Stimulated activated CD4-positive, alpha-beta T cell treated with anti-CD3 and anti-CD28 coated beads, Interleukin-15, amount 100 ng/mL, for 24 hours (primary cell): Measurements from ENCODE around the gene LYSMD3.
"Not testable (repeated sequence)": the region's sequence is repeated elsewhere in the genome, so short reads cannot be mapped to it uniquely, and the experiment has no call there.

Experiments
- DNase-seq: peaks from one replicate; pipeline ENCODE4 v3.0.0-alpha.2; 2020

LYSMD3 gene

GRCh38 chr5:90529194-90529938, at the start of gene LYSMD3:
LYSMD3 (minus strand) TSS chr5:90529584; CDS start chr5:90525289, 4,295 bp downstream.
- peak; percentile 96 for DNase-seq

GRCh38 chr5:90576566-90576965, 47.2 kb upstream of the LYSMD3 start:
- DNase-seq = not testable (repeated sequence)

- DNase-seq = no peak
These were observed 46.3 kb upstream of the LYSMD3 start for GRCh38 chr5:90575712-90576111.

- DNase-seq = no peak
These were observed 41.9 kb upstream of the LYSMD3 start for GRCh38 chr5:90571147-90571773.

- DNase-seq = no peak
These were observed 40.6 kb upstream of the LYSMD3 start for GRCh38 chr5:90570034-90570433.

- DNase-seq = no peak
These were observed 39.7 kb upstream of the LYSMD3 start for GRCh38 chr5:90569084-90569483.

- DNase-seq = no peak
These were observed 36.1 kb upstream of the LYSMD3 start for GRCh38 chr5:90565491-90565890.

GRCh38 chr5:90563108-90563507, 33.7 kb upstream of the LYSMD3 start:
- no peak for DNase-seq

- no peak for DNase-seq
These were observed 33.0 kb upstream of the LYSMD3 start for GRCh38 chr5:90562341-90562740.

GRCh38 chr5:90561766-90562165, 32.4 kb upstream of the LYSMD3 start:
- DNase-seq = no peak

- DNase-seq = no peak
These were observed 31.4 kb upstream of the LYSMD3 start for GRCh38 chr5:90560771-90561170.

GRCh38 chr5:90558344-90559192, 29.2 kb upstream of the LYSMD3 start, which contains the start of gene ADGRV1:
ADGRV1 (plus strand) TSS chr5:90558797; CDS start chr5:90558896, 99 bp downstream.
- DNase-seq = peak; percentile 23

GRCh38 chr5:90557871-90558270, 28.5 kb upstream of the LYSMD3 start:
- no peak for DNase-seq

- DNase-seq = no peak
These were observed 28.0 kb upstream of the LYSMD3 start for GRCh38 chr5:90557391-90557790.

- DNase-seq = no peak
These were observed 26.3 kb upstream of the LYSMD3 start for GRCh38 chr5:90555666-90556065.

GRCh38 chr5:90554358-90555006, 25.1 kb upstream of the LYSMD3 start:
- DNase-seq = no peak

- no peak for DNase-seq
These were observed 24.3 kb upstream of the LYSMD3 start for GRCh38 chr5:90553711-90554110.

GRCh38 chr5:90551376-90551775, 22.0 kb upstream of the LYSMD3 start:
- no peak for DNase-seq

- no peak for DNase-seq
These were observed 21.6 kb upstream of the LYSMD3 start for GRCh38 chr5:90550963-90551362.

GRCh38 chr5:90549729-90550275, 20.4 kb upstream of the LYSMD3 start:
- DNase-seq = no peak

GRCh38 chr5:90549223-90549622, 19.8 kb upstream of the LYSMD3 start:
- no peak for DNase-seq

GRCh38 chr5:90548069-90548593, 18.7 kb upstream of the LYSMD3 start:
- no peak for DNase-seq
